Right lobe of liver (tissue), 4 donors: ENCODE data around the gene TRAF1.

Experiments used
- POLR2A ChIP-seq: fragments of 450-650 bp; IDR thresholded peaks from one replicate; pipeline ENCODE4 v1.6.1; 2017; ENCODE audit warnings: antibody characterized with exemption, mild to moderate bottlenecking
- TF ChIP-seq, protein P1 (sequence below), 4 donors: fragments of 200-600 bp in 3 of 4; fragments of 450-650 bp in 1 of 4; IDR thresholded peaks; one replicate each; pipeline versions ENCODE4 v1.5.1 to v1.8.0; 2016 to 2022; ENCODE audit warnings: antibody characterized with exemption in 4 of 4, mild to moderate bottlenecking in 2 of 4
- donor health status: DM: no; HTN: no; CAD: no.
- donor health status: DM: no; HTN: no; CAD: no.
- donor health status: DM: no; HTN: yes; CAD: no.

DNA sequence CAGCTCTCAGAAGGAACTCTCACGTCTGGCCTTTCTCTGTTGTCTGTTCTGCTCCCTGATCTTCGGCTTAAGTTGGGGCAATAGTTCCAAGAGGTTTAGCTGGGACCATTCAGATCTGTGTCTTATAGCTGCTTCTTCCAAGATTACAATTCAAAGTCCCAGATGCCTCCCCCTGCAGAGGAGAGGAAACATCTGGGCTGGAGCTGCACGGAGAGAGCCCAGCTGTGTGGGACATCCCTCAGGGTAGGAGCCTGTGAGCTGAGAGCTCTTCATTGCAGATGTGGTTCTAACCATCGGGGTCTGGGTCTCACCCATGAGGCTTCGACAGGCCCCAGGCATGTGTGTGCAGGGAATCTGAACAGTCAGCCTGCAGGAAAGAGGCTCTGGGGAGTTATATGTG is 40.6 kb downstream of the TRAF1 start:
- TF ChIP-seq, protein P1, sequence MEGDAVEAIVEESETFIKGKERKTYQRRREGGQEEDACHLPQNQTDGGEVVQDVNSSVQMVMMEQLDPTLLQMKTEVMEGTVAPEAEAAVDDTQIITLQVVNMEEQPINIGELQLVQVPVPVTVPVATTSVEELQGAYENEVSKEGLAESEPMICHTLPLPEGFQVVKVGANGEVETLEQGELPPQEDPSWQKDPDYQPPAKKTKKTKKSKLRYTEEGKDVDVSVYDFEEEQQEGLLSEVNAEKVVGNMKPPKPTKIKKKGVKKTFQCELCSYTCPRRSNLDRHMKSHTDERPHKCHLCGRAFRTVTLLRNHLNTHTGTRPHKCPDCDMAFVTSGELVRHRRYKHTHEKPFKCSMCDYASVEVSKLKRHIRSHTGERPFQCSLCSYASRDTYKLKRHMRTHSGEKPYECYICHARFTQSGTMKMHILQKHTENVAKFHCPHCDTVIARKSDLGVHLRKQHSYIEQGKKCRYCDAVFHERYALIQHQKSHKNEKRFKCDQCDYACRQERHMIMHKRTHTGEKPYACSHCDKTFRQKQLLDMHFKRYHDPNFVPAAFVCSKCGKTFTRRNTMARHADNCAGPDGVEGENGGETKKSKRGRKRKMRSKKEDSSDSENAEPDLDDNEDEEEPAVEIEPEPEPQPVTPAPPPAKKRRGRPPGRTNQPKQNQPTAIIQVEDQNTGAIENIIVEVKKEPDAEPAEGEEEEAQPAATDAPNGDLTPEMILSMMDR (IDR thresholded peaks at IDR 0.05) = no peak
- TF ChIP-seq POLR2A = no peak
